Adipose tissue (tissue), 3 donors: Measurements from ENCODE around the gene PEAK1. TPM values are rescaled to one million over a fixed set of nuclear protein-coding genes. Genes with fewer than 3 reads are reported as not detected.
A peak's percentile ranks its signal among the peaks of the same experiment; 100 is the strongest.

Source experiments
- H3K27ac ChIP-seq: one replicate; pipeline ENCODE4 v1.5.1; 2013; ENCODE audit warnings: low read depth, low read length
- WGBS, 3 donors: extraction: QIAGEN DNeasy Blood & Tissue Kit; methylation state at CpG; one replicate each; pipeline ENCODE4 v1.1.7; 2013; 5-methylcytosine and 5-hydroxymethylcytosine counted together
- polyA plus RNA-seq, 3 donors: library from polyadenylated mRNA; stranded (reverse); fragments of 200-250 nt; gene quantifications; one replicate each; pipeline ENCODE4 v1.2.3, GENCODE V29; 2013
- donor health status: healthy with polysubstance abuse.
- donor health status: Bipolar disorder and iron deficiency.
- donor health status: healthy.

The PEAK1 gene
- polyA plus RNA-seq = 1 to 10 TPM; 2.3 to 9.5 (median 4.9) TPM

GRCh38 chr15:77419836-77420609, at the start of gene PEAK1:
Gene PEAK1, minus strand, starts transcription at chr15:77420104. Its CDS starts 238,178 bp downstream, at chr15:77181926.
- H3K27ac ChIP-seq = peak within 1 kb of the TSS; percentile 83
- WGBS, 3 donors = 0 to 1% (median 1%) methylated on average over 65 to 92 of the region's 92 CpGs

GRCh38 chr15:77468896-77469295, 49.0 kb upstream of the PEAK1 start:
- no peak overlapping the region for H3K27ac ChIP-seq
- 69 to 95% (median 87%) methylated on average over 3 of the region's 3 CpGs for WGBS, 3 donors

- WGBS, 3 donors = 96 to 98% (median 97%) methylated on average over 1 of the region's 1 CpG
- no peak overlapping the region for H3K27ac ChIP-seq
Measured at GRCh38 chr15:77466521-77466920, 46.6 kb upstream of the PEAK1 start.

- WGBS, 3 donors = 72 to 97% (median 96%) methylated on average over 3 of the region's 3 CpGs
- no peak overlapping the region for H3K27ac ChIP-seq
Measured at GRCh38 chr15:77464129-77464865, 44.4 kb upstream of the PEAK1 start.

GRCh38 chr15:77461486-77461885, 41.6 kb upstream of the PEAK1 start:
- no peak overlapping the region for H3K27ac ChIP-seq

GRCh38 chr15:77459031-77459430, 39.1 kb upstream of the PEAK1 start:
- 84 to 94% (median 89%) methylated on average over 2 of the region's 2 CpGs for WGBS, 3 donors

GRCh38 chr15:77457905-77458265, 38.0 kb upstream of the PEAK1 start:
- H3K27ac ChIP-seq = no peak overlapping the region

More at GRCh38 chr15:77459031-77459430, 39.1 kb upstream of the PEAK1 start:
- H3K27ac ChIP-seq = no peak overlapping the region

- no peak overlapping the region for H3K27ac ChIP-seq
- WGBS, 3 donors = 57 to 78% (median 74%) methylated on average over 5 of the region's 5 CpGs
Measured at GRCh38 chr15:77457191-77457904, 37.4 kb upstream of the PEAK1 start.

GRCh38 chr15:77456746-77457145, 36.8 kb upstream of the PEAK1 start:
- 82 to 99% (median 97%) methylated on average over 1 of the region's 1 CpG for WGBS, 3 donors
- H3K27ac ChIP-seq = no peak overlapping the region

GRCh38 chr15:77455696-77456321, 35.9 kb upstream of the PEAK1 start:
- WGBS, 3 donors = 36 to 51% (median 47%) methylated on average over 3 of the region's 3 CpGs

GRCh38 chr15:77454951-77455350, 35.0 kb upstream of the PEAK1 start:
- no peak overlapping the region for H3K27ac ChIP-seq

More at GRCh38 chr15:77455696-77456321, 35.9 kb upstream of the PEAK1 start:
- no peak overlapping the region for H3K27ac ChIP-seq

- no peak overlapping the region for H3K27ac ChIP-seq
- WGBS, 3 donors = 88 to 100% (median 96%) methylated on average over 1 of the region's 1 CpG
Measured at GRCh38 chr15:77454265-77454664, 34.4 kb upstream of the PEAK1 start.

- no peak overlapping the region for H3K27ac ChIP-seq
- 57 to 76% (median 67%) methylated on average over 4 of the region's 4 CpGs for WGBS, 3 donors
Measured at GRCh38 chr15:77446840-77447390, 27.0 kb upstream of the PEAK1 start.

GRCh38 chr15:77440378-77440999, 20.6 kb upstream of the PEAK1 start:
- WGBS, 3 donors = 82 to 91% (median 88%) methylated on average over 3 of the region's 3 CpGs

GRCh38 chr15:77437264-77437663, 17.4 kb upstream of the PEAK1 start:
- H3K27ac ChIP-seq = no peak overlapping the region
- 89 to 97% (median 94%) methylated on average over 4 of the region's 4 CpGs for WGBS, 3 donors

More at GRCh38 chr15:77440378-77440999, 20.6 kb upstream of the PEAK1 start:
- H3K27ac ChIP-seq = no peak overlapping the region

GRCh38 chr15:77436822-77437221, 16.9 kb upstream of the PEAK1 start:
- 87 to 91% (median 90%) methylated on average over 2 of the region's 2 CpGs for WGBS, 3 donors
- H3K27ac ChIP-seq = no peak overlapping the region

- H3K27ac ChIP-seq = no peak overlapping the region
- WGBS, 3 donors = 89 to 90% (median 90%) methylated on average over 2 of the region's 2 CpGs
Measured at GRCh38 chr15:77430652-77431051, 10.7 kb upstream of the PEAK1 start.

- no peak overlapping the region for H3K27ac ChIP-seq
- 76 to 88% (median 86%) methylated on average over 2 of the region's 2 CpGs for WGBS, 3 donors
Measured at GRCh38 chr15:77430213-77430612, 10.3 kb upstream of the PEAK1 start.
